Transverse colon (tissue), 4 donors: Measurements from ENCODE around the gene SLC7A1. TPM values are rescaled to one million over a fixed set of nuclear protein-coding genes. Genes with fewer than 3 reads are reported as not detected.

Experiments
- DNase-seq: peaks from one replicate; pipeline ENCODE4 v3.0.0-alpha.2; 2019
- H3K27ac ChIP-seq, 4 donors: fragments of 200-600 bp; sonication (generic); 2 replicates each; pipeline ENCODE4 v1.5.1; 2016 to 2018; ENCODE audit warnings: inconsistent platforms in 4 of 4
- H3K27me3 ChIP-seq: fragments of 200-600 bp; sonication (generic); 2 replicates; pipeline ENCODE4 v1.5.1; 2017; ENCODE audit warnings: inconsistent platforms
- H3K36me3 ChIP-seq, 4 donors: fragments of 200-600 bp; sonication (generic); 2 replicates each; pipeline ENCODE4 v1.5.1; 2017 to 2019; ENCODE audit warnings: inconsistent platforms in 4 of 4
- H3K4me1 ChIP-seq, 4 donors: fragments of 200-600 bp; sonication (generic); 2 replicates each; pipeline ENCODE4 v1.5.1; 2017 to 2020; ENCODE audit warnings: inconsistent platforms in 4 of 4
- H3K4me3 ChIP-seq, 4 donors: fragments of 200-600 bp; sonication (generic); 1 replicate in 1 of 4; 2 replicates in 3 of 4; pipeline versions ENCODE4 v1.5.1 to v1.6.1; 2017 to 2019; ENCODE audit warnings: inconsistent platforms in 4 of 4
- H3K9me3 ChIP-seq, 2 donors: fragments of 200-600 bp; sonication (generic); 2 replicates each; pipeline ENCODE4 v1.5.1; 2017 to 2019; ENCODE audit warnings: inconsistent platforms in 2 of 2
- CTCF ChIP-seq, 5 experiments: fragments of 200-600 bp in 3 of 5; fragments of 450-650 bp in 2 of 5; sonication (generic) in 3 of 5; IDR thresholded peaks; 1 replicate in 2 of 5; 2 replicates in 3 of 5; pipeline ENCODE4 v1.5.1; 2016 to 2017; ENCODE audit warnings: antibody characterized with exemption in 5 of 5, inconsistent platforms in 3 of 5, mild to moderate bottlenecking in 2 of 5, moderate library complexity in 1 of 5
- EP300 ChIP-seq: sonication (generic); formaldehyde crosslinking; IDR thresholded peaks from one replicate; pipeline ENCODE4 v1.6.1; 2017; ENCODE audit warnings: antibody characterized with exemption, low read depth
- POLR2A ChIP-seq: fragments of 450-650 bp; IDR thresholded peaks from one replicate; pipeline ENCODE4 v1.6.1; 2016; ENCODE audit warnings: antibody characterized with exemption, mild to moderate bottlenecking, moderate library complexity
- POLR2AphosphoS5 ChIP-seq, 3 donors: sonication (generic); formaldehyde crosslinking; IDR thresholded peaks; one replicate each; pipeline ENCODE4 v1.6.1; 2016; ENCODE audit warnings: antibody characterized with exemption in 3 of 3
- WGBS, 2 donors: methylation state at CpG; one replicate each; pipeline ENCODE4 v1.1.5; 2018; ENCODE audit warnings: low coverage in 1 of 2; 5-methylcytosine and 5-hydroxymethylcytosine counted together
- in situ Hi-C, 4 donors: fragments of 200-750 bp; cut with MboI; loops; one replicate each; pipeline versions ENCODE4 v1.15.0 to v1.15.1; 2017; ENCODE audit warnings: low sequenced_read_pairs in 3 of 4, low pct_ligation_motif_present in 1 of 4, low pct_unique_long_range_greater_than_20kb in 1 of 4
- intact Hi-C: fragments of 100-400 bp; cut with DNase I; formaldehyde crosslinking; loops from one replicate; pipeline ENCODE4 v1.15.1; 2023; ENCODE audit warnings: low total_unique reads
- total RNA-seq, 4 donors: library from RNA; depleted of rRNA; stranded (reverse); fragments of >200 nt; gene quantifications; one replicate each; pipeline ENCODE4 v1.1.0, GENCODE V29; 2016

SLC7A1 gene
- total RNA-seq, 4 donors from 2014 or later = 10.8 to 21.4 (median 17.9) TPM

DNA sequence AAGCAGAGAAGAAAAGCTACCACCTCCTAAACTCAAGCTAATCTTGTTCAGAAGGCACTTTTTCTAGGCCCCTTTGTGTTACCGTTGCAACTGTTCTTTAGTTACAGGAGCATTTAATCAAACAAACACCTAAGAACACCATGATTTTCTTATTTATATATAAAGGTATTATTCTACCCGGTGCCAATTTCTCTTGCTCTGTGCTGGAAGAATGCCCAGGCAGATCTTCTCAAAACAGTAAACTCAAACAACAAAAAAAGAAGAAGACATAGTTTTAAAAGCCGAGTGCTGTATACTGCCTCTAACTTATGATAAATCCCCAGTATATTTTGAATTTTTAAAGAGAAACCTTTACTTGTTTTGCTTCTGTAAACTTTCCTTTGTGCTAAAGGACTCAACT is 20.4 kb downstream of the SLC7A1 start:
- no peak for TF ChIP-seq POLR2A
- no peak for TF ChIP-seq POLR2AphosphoS5 (IDR thresholded peaks at IDR 0.05)
- TF ChIP-seq EP300 = no peak
- TF ChIP-seq CTCF (IDR thresholded peaks at IDR 0.05) = no peak
- in situ Hi-C loops = no loop called here
- H3K27me3 ChIP-seq = no peaks in the 10 kb centered on the region
- DNase-seq = no peak
- intact Hi-C loops = loop anchor here (10.0 kb wide), 1 partner anchor 700 kb away; no protein-coding TSS in a partner anchor
- no peaks in the 10 kb centered on the region for H3K36me3 ChIP-seq
- no peak overlapping the region for H3K4me3 ChIP-seq
- no peaks in the 10 kb centered on the region for H3K9me3 ChIP-seq
- H3K4me1 ChIP-seq = peaks cover 14 to 36% (median 24%) of the 10 kb centered on the region in 4 donors
- no peak overlapping the region for H3K27ac ChIP-seq
- 58 to 65% methylated on average over 3 of the region's 3 CpGs for WGBS, 2 donors

DNA sequence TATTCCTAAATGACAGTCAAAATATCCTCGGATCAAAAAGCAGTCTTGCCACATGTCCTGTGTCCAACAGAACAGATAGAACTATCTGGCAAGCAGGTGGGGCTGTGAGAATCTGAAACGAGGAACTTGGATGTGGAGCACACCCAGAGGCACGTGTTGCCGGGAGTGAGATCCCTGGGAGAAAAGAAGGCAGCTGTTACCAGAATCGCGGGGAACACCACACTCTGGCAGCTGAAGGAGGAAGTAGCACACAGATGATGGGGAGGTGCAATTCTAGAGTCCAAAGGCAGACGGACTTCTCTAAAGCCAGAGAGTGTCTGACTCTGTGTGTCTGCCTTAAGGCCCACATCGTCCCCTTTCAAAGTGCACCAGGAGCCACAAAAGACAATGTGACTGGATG is 22.3 kb downstream of the SLC7A1 start:
- peak; percentile 78 for DNase-seq

GRCh38 chr13:29572575-29572974 is 22.9 kb downstream of the SLC7A1 start:
- peak overlapping the region; percentile 52 to 73 (median 72) for H3K27ac ChIP-seq
- no peaks in the 10 kb centered on the region for H3K9me3 ChIP-seq
- H3K4me3 ChIP-seq = no peak overlapping the region
- 57% methylated on average over 5 of the region's 5 CpGs; no CpG with 5 or more reads in 1 of the 2 donors for WGBS, 2 donors
- DNase-seq = peak; percentile 73
- peaks cover 14 to 38% (median 23%) of the 10 kb centered on the region in 4 donors for H3K4me1 ChIP-seq
- H3K36me3 ChIP-seq = no peaks in the 10 kb centered on the region
- intact Hi-C loops (loop anchor here (10.0 kb wide), 1 partner anchor 702 kb away; no protein-coding TSS in a partner anchor), in situ Hi-C loops (no loop called here)
- TF ChIP-seq EP300 (peak; percentile 17), POLR2AphosphoS5 (IDR thresholded peaks at IDR 0.05) (no peak), CTCF (IDR thresholded peaks at IDR 0.05) (peak in 1 of 5 experiments; percentile 7), POLR2A (peak; percentile 18)
- no peaks in the 10 kb centered on the region for H3K27me3 ChIP-seq

More for the DNA sequence above, 22.3 kb downstream of the SLC7A1 start:
- no peaks in the 10 kb centered on the region for H3K9me3 ChIP-seq
- WGBS, 2 donors = 0 to 25% methylated on average over 1 to 8 of the region's 8 CpGs
- H3K36me3 ChIP-seq = no peaks in the 10 kb centered on the region
- H3K27me3 ChIP-seq = no peaks in the 10 kb centered on the region
- no peak overlapping the region for H3K4me3 ChIP-seq
- intact Hi-C loops (loop anchor here (10.0 kb wide), 1 partner anchor 702 kb away; no protein-coding TSS in a partner anchor), in situ Hi-C loops (no loop called here)
- peak in 1 of 5 experiments; percentile 6 for TF ChIP-seq CTCF (IDR thresholded peaks at IDR 0.05)
- TF ChIP-seq POLR2A = no peak
- TF ChIP-seq POLR2AphosphoS5 (IDR thresholded peaks at IDR 0.05) = peak in 1 of 3 donors; percentile 59
- H3K4me1 ChIP-seq = peaks cover 14 to 34% (median 21%) of the 10 kb centered on the region in 4 donors
- peak overlapping the region; percentile 52 to 73 (median 72) for H3K27ac ChIP-seq

DNA sequence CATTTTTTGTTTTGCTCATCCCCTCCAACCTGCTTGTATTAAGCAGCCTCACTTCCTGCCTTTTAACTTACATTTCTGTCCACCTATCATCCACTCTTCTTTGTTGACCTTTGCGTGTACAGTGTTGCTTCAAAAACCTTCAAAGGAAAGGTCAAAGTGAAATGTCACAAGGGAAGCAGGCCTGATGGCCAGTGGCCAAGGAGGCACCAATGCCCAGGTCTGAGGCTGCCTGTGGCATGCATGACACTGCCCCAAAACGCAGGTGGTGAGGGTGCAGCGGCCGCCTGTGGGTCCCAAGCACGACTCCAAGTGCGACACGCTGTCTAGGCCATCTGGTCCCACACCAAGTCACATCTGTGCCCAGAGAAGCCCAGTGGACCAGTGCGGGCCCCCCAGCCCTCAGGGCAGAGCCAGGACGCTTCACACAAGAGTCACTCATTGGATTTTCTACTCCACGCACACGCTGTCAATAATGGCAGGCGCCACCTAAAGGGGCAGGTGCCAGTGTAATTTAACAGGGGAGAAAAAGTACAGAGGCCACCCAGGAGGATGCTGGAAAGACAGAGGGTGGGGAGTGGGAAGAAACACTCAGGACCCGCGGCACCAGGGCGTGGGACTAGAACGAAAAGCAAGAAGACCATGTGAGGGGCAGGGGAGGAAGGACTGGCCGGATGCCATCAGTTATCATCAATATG is 23.5 kb downstream of the SLC7A1 start:
- intact Hi-C loops = loop anchor here (10.0 kb wide), 1 partner anchor 703 kb away; no protein-coding TSS in a partner anchor
- Histone ChIP-seq H3K27me3 (no peaks in the 10 kb centered on the region), H3K9me3 (no peaks in the 10 kb centered on the region), H3K36me3 (no peaks in the 10 kb centered on the region), H3K27ac (peak overlapping the region; percentile 52 to 73 (median 72)), H3K4me1 (peaks cover 14 to 39% (median 23%) of the 10 kb centered on the region in 4 donors), H3K4me3 (no peak overlapping the region)
- DNase-seq = no peak
- in situ Hi-C loops = no loop called here
- 87 to 93% methylated on average over 9 to 17 of the region's 17 CpGs for WGBS, 2 donors
- TF ChIP-seq POLR2A = no peak
- no peak for TF ChIP-seq CTCF (IDR thresholded peaks at IDR 0.05)
- no peak for TF ChIP-seq EP300
- TF ChIP-seq POLR2AphosphoS5 (IDR thresholded peaks at IDR 0.05) = no peak
